ENCODE measurements around the gene GGTLC2.
"Not testable (repeated sequence)": the region's sequence is repeated elsewhere in the genome, so short reads cannot be mapped to it uniquely, and the experiment has no call there.

Gene GGTLC2

DNA sequence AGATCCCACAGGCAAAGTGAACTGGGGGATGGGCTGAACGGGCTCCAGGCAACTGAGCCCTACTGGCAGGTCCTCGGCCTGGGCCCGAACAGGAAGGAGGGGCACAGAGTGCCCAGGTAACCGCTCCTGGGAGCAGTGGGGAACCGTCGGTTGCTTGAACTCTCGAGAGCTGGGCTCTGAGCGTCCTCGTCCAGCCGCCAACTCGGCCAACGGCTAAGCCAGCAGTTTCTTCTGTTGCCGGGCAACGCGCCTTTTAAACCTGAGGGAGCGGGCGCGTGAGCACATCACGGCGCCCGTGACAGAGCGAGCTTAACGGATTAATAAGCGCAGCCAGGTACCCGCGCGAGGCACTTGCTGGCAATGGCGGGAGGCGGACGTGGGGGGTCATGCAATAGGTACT is at the start of gene GGTLC2:
GGTLC2 (plus strand) TSS at position 301 of the 400 bp plus-strand sequence. CDS start 1,732 bp downstream, outside the sequence.
- DNase-seq (ENCODE audit: low read depth in 2 of 3, low spot score in 2 of 3) = not testable (repeated sequence)

DNA sequence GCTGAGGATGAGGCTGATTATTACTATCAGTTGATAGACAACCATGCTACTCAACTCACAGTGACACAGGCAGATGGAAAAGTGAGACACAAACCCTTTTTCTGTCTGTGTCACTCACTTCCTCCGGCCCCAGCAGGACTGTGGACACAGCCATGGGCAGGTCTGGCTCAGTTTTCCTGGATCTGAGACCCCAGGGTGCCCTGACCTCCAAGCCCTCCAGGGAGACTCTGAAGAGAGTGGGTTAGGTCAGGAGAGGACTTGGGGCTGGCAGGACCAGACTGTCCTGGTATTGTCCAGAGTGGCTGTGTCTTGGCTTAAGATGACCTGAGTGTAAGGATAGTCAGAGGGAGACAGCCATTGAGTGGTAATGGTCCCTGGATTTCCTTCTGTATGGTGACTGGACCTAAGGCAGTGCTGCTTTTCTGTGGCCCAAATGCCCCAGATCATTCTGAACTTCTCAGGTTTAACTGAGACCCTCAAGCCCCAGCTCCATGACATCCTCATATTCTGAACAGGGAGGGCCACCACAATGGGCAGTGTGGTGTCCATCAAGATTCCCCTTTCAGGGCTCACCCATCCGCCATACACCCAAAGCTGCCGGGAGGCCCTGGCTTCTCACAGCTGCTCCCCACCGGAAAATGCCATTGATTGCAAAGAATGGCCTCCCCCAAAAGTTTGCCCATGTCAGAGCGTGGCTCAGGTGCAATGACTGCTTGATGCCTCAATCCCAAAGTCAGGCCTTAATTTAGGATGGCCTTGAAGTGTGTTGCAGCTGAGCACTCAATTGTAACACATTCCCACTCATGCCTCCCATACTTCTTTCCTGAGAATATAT is 49.2 kb upstream of the GGTLC2 start:
- no peak for DNase-seq (ENCODE audit: low read depth in 2 of 3, low spot score in 2 of 3)

DNA sequence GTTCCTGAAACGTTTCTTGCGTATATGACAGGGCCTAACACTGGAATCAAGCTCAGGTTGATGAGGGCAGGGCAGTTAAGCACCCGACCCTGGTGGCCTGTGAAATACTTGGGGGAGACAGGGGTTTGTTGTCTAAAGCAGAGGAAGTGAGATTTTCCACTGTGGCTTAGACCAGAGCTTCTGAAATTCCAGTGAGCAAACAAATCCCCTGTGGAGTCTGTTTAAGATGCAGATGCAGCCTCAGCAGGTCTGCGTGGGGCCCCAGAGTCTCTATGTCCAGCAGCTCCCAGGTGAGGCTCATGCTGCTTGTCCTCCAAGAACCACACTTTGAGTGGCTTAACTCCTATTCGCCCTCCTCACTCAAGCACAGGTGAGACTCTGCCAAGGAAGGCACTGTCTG is 46.3 kb upstream of the GGTLC2 start:
- no peak for DNase-seq (ENCODE audit: low read depth in 2 of 3, low spot score in 2 of 3)

DNA sequence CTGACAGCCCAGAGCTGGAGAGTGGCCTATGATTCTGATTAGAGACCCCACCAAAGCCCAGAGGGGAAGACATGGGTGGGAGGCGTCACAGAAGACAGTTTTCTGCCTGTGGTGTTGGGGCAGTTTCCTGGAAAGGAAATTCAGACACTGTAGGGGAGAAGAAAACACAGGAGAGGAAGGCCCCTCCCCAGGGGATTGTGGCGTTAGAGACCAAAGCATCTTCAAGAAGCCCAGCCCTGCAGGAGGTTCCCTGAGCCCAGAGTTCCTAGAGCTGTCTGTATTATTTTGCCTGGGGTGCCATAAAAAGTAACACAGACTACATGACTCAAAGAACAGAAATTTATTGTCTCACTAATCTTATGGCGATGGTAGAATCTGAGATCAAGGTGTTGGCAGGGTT is 45.2 kb upstream of the GGTLC2 start:
- no peak for DNase-seq (ENCODE audit: low read depth in 2 of 3, low spot score in 2 of 3)

DNA sequence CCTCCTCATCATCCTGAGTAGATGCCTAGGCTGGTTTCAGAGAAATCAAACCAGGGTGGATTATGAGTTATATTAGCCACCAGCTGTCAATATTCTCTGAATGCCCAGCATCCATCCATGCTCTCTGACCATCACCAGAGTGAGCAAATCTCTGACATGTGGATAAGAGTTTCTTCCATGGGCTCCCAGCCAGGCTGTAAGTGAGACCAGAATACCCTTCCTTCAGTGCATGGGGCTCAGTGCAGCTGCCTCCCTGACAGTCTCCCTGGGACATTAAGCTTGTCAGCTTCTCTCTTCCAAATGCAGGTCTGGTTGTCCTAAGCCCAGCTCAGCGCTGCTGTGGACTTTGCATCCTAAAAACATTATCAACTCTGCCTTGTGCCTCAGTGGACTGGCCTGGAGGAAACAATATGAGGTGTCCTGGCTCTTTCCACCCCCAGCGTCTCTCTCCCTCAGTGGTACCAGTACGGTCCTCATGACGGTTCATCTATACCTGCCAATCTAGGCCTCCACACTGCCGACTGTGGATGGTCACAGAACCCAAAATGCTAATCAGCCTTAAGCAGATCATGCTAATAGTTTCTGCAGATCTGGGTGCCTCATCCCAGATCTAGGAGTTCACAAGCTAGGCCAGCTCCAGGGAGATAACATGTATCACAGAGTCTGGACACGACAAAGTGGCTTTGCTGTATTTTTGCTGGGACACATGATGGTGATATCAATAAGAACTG is 43.7 kb upstream of the GGTLC2 start:
- no peak for DNase-seq (ENCODE audit: low read depth in 2 of 3, low spot score in 2 of 3)

DNA sequence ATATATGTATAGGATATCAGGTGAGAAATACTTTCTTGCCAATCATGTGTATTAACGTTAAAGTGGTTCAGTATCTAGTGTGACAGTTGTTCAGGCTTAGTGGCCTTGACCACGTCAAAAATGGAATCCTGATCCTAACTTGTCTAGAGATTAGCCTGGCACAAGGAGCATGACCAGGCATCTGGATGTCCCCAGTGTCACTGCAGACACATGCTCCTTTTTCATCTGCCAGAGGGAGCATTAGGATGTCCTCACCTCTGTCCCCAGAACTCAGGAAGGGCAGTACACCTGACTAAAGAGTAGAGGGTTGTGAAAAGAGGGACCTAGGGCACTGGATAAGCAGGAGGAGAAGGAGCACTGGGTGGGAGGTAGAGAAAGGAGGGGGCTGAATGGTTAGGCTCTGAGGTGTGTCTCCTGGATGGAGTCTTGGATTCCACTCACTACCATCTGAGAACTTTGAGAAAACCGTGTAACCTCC is 40.9 kb upstream of the GGTLC2 start:
- DNase-seq (ENCODE audit: low read depth in 2 of 3, low spot score in 2 of 3) = no peak

DNA sequence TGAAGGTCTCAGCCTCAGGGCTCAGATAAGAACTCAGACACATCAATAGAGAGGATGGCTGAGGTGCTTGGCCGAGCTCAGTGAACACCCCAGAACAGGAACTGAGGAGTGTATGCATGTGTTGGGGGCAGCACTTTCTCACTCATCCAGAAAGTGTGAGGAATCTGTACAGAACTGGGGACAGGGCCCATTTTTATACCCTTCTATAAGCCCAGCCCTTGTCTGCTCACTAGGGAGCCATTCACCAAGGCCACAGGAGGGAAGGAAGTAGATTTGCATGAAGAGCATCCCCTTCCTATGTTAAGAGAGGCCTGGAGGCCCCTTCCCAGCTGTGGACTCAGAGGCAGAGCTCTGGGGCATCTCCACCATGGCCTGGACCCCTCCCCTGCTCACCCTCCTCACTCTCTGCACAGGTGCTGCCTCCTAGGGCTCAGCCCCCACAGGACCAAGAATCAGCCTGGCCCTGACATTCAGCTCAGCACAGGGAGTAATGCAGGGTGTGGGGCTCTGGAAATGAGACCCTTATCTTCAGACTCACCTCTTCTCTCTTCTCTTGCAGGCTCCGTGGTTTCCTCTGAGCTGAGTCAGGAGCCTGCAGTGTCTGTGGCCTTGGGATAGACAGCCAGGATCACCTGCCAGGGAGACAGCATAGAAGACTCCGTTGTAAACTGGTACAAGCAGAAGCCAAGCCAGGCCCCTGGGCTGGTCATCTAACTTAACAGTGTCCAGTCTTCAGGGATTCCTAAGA is 39.9 kb upstream of the GGTLC2 start:
- no peak for DNase-seq (ENCODE audit: low read depth in 2 of 3, low spot score in 2 of 3)

DNA sequence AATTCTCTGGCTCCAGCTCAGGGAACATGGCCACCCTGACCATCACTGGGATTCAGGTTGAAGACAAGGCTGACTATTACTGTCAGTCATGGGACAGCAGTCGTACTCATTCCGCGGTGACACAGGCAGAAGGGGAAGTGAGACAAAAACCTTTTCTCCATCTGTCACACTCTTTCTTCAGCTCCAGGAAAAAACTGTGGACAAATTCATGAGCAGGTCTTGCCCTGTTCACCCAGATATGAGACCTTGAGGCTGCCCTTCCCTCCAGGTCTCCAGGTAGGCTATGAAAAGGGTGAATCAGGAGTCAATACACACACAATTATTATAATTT is 39.4 kb upstream of the GGTLC2 start:
- no peak for DNase-seq (ENCODE audit: low read depth in 2 of 3, low spot score in 2 of 3)

DNA sequence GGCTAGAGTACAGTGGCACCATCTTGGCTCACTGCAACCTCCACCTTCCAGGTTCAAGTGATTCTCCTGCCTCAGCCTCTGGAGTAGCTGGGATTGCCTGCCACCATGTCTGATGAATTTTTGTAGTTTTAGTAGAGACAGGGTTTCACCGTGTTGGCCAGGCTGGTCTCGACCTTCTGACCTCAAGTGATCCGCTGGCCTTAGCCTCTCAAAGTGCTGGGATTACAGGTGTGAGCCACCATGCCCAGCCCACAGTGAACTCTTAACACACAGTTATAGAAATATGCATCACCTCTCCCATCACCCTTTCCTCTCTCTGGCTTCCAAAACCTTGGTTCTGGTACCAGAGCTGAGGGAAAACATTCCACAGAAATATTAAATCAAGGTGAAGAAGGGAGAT is 36.4 kb upstream of the GGTLC2 start:
- not testable (repeated sequence) for DNase-seq (ENCODE audit: low read depth in 2 of 3, low spot score in 2 of 3)

DNA sequence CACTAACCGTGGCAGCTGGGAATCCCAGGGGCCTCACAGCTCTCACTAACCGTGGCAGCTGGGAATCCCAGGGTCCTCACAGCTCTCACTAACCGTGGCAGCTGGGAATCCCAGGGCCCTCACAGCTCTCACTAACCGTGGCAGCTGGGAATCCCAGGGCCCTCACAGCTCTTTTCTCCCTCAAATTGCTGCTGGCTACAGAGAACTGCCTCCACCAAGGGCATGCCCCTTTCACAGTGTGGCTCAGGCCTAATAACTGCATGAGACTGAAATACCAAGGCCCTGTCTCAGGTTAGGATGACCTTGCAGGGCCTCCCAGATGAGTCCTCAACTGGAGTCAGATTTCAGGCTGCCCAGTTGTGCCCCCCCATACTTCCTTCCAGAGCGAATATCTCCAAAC is 35.1 kb upstream of the GGTLC2 start:
- no peak for DNase-seq (ENCODE audit: low read depth in 2 of 3, low spot score in 2 of 3)

DNA sequence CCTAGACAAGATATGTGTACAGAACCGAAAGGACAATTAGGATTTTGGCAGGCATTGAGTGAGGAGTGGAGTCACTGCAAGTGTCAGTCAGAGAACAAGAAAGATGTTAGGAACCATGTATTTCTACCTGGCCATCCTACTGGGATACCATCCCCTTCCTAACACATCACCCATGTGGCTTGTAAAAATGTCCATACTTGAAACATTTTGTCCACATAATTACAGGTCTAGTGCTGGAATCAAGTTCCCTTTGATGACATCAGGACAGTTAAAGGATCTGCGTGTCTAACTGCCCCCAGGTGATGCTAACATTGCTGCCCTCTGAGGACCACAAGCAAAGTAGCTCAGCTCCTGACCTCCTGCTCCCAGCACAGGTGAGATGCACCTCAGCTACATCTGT is 31.9 kb upstream of the GGTLC2 start:
- DNase-seq (ENCODE audit: low read depth in 2 of 3, low spot score in 2 of 3) = no peak

DNA sequence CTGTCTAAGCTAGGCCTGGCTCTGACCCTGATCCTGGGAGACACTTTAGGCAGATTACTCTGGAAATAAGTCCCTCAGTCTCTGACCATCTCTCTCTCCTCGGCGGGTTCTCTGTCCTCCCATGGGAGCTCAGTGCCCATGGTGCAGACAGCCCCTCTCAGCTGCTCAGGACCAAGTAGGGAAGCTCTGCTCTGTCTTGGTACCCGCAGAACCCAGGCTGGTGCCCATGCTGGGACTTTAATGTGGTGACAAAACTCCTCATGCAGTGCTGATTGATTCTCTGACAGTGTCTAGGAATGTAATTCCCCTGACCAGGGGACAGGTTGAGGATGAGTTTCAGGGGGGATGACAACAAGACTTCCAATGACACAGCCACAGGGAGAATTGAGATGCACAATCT is 30.3 kb upstream of the GGTLC2 start:
- no peak for DNase-seq (ENCODE audit: low read depth in 2 of 3, low spot score in 2 of 3)

DNA sequence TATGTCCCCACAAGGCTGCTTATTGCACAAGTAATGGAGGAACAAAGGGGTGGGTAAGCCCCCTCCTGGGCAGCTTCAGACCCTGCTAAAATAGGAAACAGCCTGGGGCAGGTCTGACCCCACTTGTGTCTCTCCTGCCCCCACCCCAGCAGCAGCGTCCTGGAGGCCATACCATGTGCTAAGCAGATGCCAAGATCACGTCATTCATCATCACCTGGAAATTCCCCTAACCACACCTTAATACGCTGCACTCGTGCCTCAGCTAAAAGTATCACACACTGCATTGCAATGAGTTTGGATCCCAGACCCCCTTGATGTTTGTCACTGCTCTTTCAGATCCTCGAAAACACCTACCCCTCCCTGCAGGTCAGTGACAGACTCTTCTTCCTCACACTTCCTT is 27.8 kb upstream of the GGTLC2 start:
- DNase-seq (ENCODE audit: low read depth in 2 of 3, low spot score in 2 of 3) = no peak

DNA sequence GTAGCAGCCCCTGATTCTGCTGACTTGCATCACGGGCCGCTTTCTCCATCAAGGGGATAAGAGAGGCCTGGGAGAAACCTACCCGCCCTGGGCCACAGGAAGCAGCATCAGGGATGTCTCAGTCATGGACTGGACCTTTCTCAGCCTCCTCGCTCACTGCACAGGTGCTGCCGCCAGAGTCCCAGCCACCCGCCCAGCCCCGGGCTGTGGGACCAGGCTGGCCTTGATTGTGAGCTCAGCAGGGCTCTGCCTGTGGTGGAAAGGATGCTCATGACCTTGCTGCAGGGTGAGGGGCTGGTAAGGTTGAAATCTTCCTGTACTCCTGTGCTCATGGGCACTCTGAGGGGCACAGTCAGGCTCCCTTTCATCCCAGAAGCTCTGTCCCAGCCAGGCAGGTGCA is 26.0 kb upstream of the GGTLC2 start:
- no peak for DNase-seq (ENCODE audit: low read depth in 2 of 3, low spot score in 2 of 3)

DNA sequence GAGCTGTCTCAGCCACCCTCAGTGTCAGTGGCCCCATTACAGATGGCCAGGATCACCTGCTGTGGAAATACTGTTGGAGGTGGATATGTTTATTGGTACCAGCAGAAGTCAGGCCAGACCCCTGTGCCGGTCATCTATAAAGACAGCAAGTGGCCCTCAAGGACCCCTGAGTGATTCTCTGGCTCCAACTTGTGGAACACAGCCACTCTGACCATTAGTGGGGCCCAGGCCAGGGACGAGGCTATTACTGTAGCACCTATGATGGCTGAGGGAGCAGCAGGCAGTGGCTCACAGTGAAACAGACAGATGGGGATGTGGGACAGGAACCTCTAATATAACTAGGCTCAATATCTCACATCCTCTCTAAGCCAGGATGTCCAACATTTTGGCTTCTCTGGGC is 25.5 kb upstream of the GGTLC2 start:
- no peak for DNase-seq (ENCODE audit: low read depth in 2 of 3, low spot score in 2 of 3)

DNA sequence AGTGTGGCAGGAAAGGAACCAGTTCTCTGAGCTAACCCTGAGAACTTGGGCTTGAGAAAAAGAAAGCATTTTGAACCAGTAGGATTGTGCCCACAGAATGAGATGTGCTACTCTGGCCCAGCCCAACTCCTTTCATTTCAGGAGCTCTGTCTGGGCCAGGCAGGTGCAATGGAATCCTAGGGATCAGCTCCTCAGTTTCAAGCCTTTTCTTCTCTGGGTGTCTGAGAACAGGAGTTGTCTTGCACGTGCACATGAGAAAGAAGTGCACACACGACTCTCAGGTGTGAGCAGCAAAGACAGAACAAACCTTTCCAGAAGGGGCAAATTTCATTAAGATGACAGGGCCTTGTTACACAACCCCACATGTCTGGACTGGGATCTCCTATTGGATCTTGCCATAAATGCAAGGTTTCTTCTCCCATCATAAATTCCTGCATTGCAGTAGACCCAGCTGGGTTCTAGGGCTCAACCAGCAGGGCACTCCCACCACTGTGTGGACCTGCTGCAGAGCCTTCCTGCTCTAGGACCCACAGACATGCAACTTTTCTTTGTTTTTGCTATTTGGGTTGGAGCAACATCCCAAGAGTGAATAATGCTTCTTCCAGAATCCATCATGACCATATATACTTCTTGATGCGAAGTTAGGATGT is 24.5 kb upstream of the GGTLC2 start:
- no peak for DNase-seq (ENCODE audit: low read depth in 2 of 3, low spot score in 2 of 3)

DNA sequence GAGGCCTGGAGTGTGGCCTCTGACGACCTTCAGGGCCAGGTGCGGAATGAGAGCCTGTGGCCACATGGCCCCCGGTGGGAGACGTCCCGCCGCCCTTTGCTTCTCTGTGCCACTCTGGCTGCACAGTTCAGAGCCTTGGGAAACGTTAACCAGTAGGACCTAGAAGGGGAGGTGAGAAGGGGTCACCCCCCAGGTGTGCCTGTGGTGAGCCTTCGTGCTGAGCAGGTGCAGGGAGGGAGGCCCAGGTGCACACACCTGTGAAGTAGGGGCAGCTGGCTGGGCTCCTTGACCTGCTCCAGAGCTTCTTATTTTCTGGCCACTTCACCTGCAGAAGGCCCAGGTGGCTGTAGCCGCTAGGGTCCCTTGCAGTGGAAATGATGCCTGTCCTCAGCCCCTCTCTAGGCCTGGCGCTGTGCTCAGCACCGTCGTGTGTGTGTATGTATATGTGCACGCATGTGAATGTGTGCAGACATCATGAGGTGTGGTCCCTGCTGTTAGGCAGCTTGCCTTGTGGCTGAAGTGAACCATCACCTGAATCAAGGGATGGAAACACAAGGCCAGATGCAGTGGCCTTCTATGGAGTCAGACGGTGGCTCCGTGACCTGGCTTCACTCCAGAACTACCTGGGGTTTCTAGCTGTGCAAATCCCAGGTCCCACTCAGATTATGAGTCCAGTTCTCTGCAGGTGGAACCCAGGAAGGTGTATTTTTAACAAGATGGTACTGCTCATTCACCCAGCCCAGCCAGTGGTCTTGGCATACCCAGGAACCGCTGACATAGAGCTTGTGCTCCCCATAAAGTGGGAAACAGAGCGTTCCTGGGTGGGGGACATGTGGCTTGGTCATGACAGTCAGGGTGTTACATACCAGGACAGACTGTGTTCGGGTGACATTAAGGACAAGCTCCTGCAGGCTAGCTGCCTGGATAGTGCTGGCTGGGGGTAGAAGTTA is 15.6 kb upstream of the GGTLC2 start:
- not testable (repeated sequence) for DNase-seq (ENCODE audit: low read depth in 2 of 3, low spot score in 2 of 3)

DNA sequence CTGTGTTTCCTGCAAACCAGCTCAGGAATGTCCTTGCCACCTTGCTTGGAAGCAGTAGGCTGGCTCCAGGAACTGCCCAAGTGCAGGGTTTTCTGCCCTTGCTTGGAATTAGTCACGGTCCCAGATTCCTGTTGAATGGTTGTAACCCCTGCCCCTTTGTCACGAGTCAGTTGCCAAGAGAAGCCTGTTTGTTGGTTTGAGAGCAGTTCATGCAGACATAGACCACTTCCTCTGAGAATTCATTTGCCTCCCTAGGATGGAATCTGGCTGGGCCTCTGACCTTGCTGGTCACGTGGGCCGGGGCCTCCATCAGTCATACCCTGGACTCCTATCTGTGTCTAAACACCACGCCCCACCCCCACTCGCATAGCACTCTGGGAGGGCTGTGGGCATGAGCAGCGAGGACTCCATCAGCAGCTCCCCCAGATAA is 13.2 kb upstream of the GGTLC2 start:
- not testable (repeated sequence) for DNase-seq (ENCODE audit: low read depth in 2 of 3, low spot score in 2 of 3)

DNA sequence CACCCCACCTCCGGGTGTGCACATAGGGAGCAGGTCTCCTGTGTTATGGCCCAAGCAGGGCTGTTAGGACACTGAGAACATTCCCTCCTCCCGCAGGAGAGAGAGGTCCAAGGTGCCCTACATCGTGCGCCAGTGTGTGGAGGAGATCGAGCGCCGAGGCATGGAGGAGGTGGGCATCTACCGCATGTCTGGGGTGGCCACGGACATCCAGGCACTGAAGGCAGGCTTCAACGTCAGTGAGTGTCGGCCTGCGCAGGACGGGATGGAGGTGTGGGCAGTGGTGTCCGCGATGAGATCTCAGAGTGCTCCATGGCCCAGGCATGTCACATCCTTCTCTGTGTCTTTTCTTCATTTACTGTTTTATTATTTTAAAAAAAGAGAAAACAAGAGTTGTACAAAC is 12.2 kb upstream of the GGTLC2 start:
- not testable (repeated sequence) for DNase-seq (ENCODE audit: low read depth in 2 of 3, low spot score in 2 of 3)

DNA sequence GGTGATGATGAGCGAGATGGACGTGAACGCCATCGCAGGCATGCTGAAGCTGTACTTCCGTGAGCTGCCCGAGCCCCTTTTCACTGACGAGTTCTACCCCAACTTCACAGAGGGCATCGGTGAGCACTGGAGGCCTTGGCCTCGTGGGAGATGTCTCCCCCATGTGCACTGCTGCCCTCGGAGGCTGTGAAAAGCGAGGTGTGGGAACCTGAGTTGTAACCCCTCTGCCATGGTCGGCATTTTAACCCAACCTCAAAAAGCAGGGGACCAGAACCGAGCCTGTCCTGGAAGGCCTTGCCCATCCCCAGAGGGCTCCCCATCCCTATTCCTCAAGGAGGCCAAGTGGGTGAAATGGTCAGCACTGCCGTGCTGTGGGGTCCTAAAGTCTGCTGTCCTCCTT is 10.9 kb upstream of the GGTLC2 start:
- not testable (repeated sequence) for DNase-seq (ENCODE audit: low read depth in 2 of 3, low spot score in 2 of 3)

Measured in activated CD8-positive, alpha-beta memory T cell treated with anti-CD3 and anti-CD28 coated beads for 48 hours (primary cell).